Upper lobe of left lung (tissue), 4 donors: ENCODE results near the gene BTBD9.

Experiments used
- CTCF ChIP-seq, 6 experiments: fragments of 450-650 bp in 4 of 6; fragments of 200-600 bp in 2 of 6; sonication (generic) in 2 of 6; IDR thresholded peaks; one replicate each; pipeline ENCODE4 v1.5.1; 2016 to 2019; ENCODE audit warnings: antibody characterized with exemption in 6 of 6
- EP300 ChIP-seq, 4 donors: sonication (generic); formaldehyde crosslinking; IDR thresholded peaks; one replicate each; pipeline ENCODE4 v1.5.1; 2017; ENCODE audit warnings: antibody characterized with exemption in 4 of 4, control low read depth in 2 of 4
- POLR2A ChIP-seq, 4 donors: fragments of 450-650 bp; IDR thresholded peaks; one replicate each; pipeline ENCODE4 v1.5.1; 2016 to 2017; ENCODE audit warnings: antibody characterized with exemption in 4 of 4, mild to moderate bottlenecking in 2 of 4
- POLR2AphosphoS5 ChIP-seq, 2 donors: sonication (generic); formaldehyde crosslinking; IDR thresholded peaks; one replicate each; pipeline ENCODE4 v1.5.1; 2017; ENCODE audit warnings: antibody characterized with exemption in 2 of 2

GRCh38 chr6:38571721-38572120 is 68.0 kb downstream of the BTBD9 start:
- TF ChIP-seq CTCF (IDR thresholded peaks at IDR 0.05) (no peak), EP300 (IDR thresholded peaks at IDR 0.05) (no peak), POLR2A (IDR thresholded peaks at IDR 0.05) (no peak), POLR2AphosphoS5 (IDR thresholded peaks at IDR 0.05) (no peak)
